Smooth muscle cell of the pulmonary artery (primary cell): ENCODE measurements around the gene SPCS1. TPM values are rescaled to one million over a fixed set of nuclear protein-coding genes. Genes with fewer than 3 reads are reported as not detected.

Source experiments
- total RNA-seq: library from RNA; depleted of rRNA; stranded (reverse); fragments of >200 nt; gene quantifications from 2 replicates; pipeline ENCODE4 v1.2.3, GENCODE V29; 2014

SPCS1 gene
- 58.3 and 64.1 TPM in 2 replicates for total RNA-seq

DNA sequence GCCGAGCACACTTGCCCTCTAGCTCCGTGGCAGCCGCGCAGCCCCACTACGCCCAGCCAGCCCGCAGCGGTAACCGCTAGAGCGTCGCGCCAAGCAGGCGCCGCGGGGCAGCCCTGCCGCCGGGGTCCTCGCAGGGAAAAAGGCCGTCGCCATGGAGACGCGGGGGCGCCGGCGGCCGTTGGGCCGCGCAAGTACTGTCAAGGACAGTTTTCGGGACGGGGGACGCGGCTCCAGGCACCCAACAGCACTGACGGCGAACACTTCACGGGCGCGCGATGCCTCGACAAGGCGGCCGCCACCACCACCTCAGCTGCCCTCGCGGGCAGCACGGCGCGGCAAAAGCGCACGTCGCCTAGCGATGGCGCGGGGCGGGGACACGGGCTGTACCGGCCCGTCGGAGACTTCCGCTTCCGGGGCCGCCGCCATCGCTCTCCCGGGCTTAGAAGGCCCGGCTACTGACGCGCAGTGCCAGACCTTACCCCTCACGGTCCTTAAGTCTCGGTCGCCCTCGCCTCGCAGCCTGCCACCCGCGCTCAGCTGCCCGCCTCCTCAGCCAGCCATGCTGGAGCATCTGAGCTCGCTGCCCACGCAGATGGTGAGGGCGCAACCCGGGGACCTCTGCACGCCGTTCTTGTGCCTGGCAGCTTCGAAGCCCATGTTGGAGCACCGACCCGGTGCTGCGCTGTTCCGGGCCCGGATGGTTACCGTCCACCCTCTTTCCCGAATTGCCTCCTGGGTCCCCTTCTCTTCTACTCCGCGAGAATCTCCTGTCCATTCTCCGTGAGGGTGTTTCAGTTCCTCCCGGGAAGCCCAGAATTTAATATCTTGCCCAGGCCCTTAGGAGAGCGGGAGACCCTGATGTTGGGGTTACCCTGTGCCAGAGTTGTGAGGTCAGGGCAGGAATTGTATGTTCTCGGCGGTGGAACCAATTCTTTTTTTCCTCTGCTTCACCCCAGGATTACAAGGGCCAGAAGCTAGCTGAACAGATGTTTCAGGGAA lies at the start of gene SPCS1, which contains the start of gene GLT8D1:
Gene SPCS1, plus strand, starts transcription at position 419 of the 999 bp plus-strand sequence. Its CDS starts 141 bp downstream, at position 560.
Gene GLT8D1, minus strand, starts transcription at position 104 of the 999 bp plus-strand sequence. CDS start 5,331 bp downstream, outside the sequence.

DNA sequence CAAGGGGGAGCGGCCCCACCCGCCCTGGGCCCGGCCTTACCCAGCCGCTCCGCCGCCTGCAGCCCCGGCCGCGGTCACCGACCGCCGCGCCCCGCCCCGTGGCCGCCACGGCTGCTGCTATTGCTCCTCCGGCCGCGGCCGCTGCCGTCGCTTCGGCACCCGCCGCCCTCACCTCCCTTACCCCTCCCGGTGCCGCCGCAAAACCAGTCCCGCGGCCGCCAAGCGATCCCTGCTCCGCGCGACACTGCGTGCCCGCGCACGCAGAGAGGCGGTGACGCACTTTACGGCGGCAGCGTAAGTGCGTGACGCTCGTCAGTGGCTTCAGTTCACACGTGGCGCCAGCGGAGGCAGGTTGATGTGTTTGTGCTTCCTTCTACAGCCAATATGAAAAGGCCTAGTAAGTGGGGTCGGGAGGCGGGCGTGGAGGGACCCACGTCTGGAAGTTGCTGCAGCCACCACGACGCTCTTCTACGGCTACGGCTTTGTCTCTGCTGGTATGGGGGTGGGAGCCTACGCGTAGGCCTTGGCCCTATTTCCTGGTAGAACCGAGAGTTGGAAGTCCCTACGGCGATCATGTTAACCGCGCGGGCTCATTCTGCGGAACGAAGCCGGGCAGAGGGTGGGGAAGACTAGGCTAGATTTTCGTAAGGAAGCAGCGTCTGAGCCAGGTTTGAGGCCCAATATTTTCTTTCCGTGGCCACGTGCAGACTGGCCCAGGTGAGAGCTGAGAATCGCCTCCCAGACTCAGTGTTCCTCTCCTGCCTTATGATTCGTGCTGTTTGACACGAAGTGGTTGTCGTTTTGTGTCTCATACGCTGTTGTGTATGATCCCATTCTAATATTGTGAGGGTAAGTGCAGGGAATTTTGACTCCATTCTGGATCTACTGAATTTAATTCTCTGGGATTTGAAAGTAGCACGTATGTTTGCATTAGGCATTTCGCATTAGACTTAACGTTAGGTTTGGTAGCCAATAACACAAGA lies 19.9 kb upstream of the SPCS1 start, which contains the start of the genes GNL3 and PBRM1:
Gene GNL3, plus strand, starts transcription at position 324 of the 983 bp plus-strand sequence. Its CDS starts 61 bp downstream, at position 385.
Gene PBRM1, minus strand, starts transcription at position 205 of the 983 bp plus-strand sequence.

Other genes with a start within 250 kb of the SPCS1 start
- gene STAB1, start 210.8 kb upstream of the SPCS1 start, total RNA-seq: 0.50 and 0.59 TPM in 2 replicates
- 117 and 122 TPM in 2 replicates for gene NT5DC2, start 172.2 kb upstream of the SPCS1 start, total RNA-seq
- gene UQCC5, start 169.5 kb upstream of the SPCS1 start, total RNA-seq: 3.1 and 6.5 TPM in 2 replicates
- 81.0 and 91.2 TPM in 2 replicates for gene PBRM1, start 20.2 kb upstream of the SPCS1 start, total RNA-seq
- gene GNL3, start 20.1 kb upstream of the SPCS1 start, total RNA-seq: 74.9 and 78.8 TPM in 2 replicates
- gene GLT8D1, start 315 bp upstream of the SPCS1 start, total RNA-seq: 106 and 149 TPM in 2 replicates
- gene NEK4, start 64.8 kb downstream of the SPCS1 start, total RNA-seq: 25.0 and 29.6 TPM in 2 replicates
- 0.17 and 0.33 TPM in 2 replicates for gene ITIH1, start 71.5 kb downstream of the SPCS1 start, total RNA-seq
- gene ITIH3, start 88.7 kb downstream of the SPCS1 start, total RNA-seq: 0.10 and 2.5 TPM in 2 replicates
- 2.5 and 2.6 TPM in 2 replicates for gene ITIH4, start 124.6 kb downstream of the SPCS1 start, total RNA-seq
- gene MUSTN1, start 128.9 kb downstream of the SPCS1 start, total RNA-seq: 0.13 TPM in 1 of 2 replicates, not detected in the other
- 21.3 and 23.9 TPM in 2 replicates for gene STIMATE, start 191.4 kb downstream of the SPCS1 start, total RNA-seq